GM21423 (cell line): Measurements from ENCODE around the gene FAM25A.
A peak's percentile ranks its signal among the peaks of the same experiment; 100 is the strongest.
"Not testable (repeated sequence)": the region's sequence is repeated elsewhere in the genome, so short reads cannot be mapped to it uniquely, and the experiment has no call there.

ENCODE experiments used
- ATAC-seq: cut with Tn5 transposase; IDR thresholded peaks from one replicate; pipeline ENCODE4 v1.9.1; 2021; ENCODE audit warnings: mild to moderate bottlenecking, moderate library complexity; ENCODE audit not compliant: unreplicated experiment

Gene FAM25A

GRCh38 chr10:87020056-87020455 is at the start of gene FAM25A:
Gene FAM25A, plus strand, starts transcription at chr10:87020294. Its CDS starts 31 bp downstream, at chr10:87020325.
- ATAC-seq = not testable (repeated sequence)

- ATAC-seq = no peak
Measured at GRCh38 chr10:86970982-86971231, 49.2 kb upstream of the FAM25A start.

GRCh38 chr10:86971232-86971991 is 48.7 kb upstream of the FAM25A start:
- peak; percentile 79 for ATAC-seq

- no peak for ATAC-seq
Measured at GRCh38 chr10:86972613-86973380, 47.3 kb upstream of the FAM25A start.

- ATAC-seq = no peak
Measured at GRCh38 chr10:86974484-86974883, 45.6 kb upstream of the FAM25A start.

GRCh38 chr10:86976362-86977056 is 43.6 kb upstream of the FAM25A start:
- no peak for ATAC-seq

- ATAC-seq = not testable (repeated sequence)
Measured at GRCh38 chr10:86978457-86978856, 41.6 kb upstream of the FAM25A start.

- no peak for ATAC-seq
Measured at GRCh38 chr10:86979296-86979818, 40.7 kb upstream of the FAM25A start.

- ATAC-seq = no peak
Measured at GRCh38 chr10:86979977-86980448, 40.1 kb upstream of the FAM25A start.

- ATAC-seq = not testable (repeated sequence)
Measured at GRCh38 chr10:86981020-86981419, 39.1 kb upstream of the FAM25A start.

- no peak for ATAC-seq
Measured at GRCh38 chr10:86981716-86982115, 38.4 kb upstream of the FAM25A start.

- not testable (repeated sequence) for ATAC-seq
Measured at GRCh38 chr10:86984498-86984897, 35.6 kb upstream of the FAM25A start.

- ATAC-seq = no peak
Measured at GRCh38 chr10:86988520-86988919, 31.6 kb upstream of the FAM25A start.

GRCh38 chr10:86991362-86991761 is 28.7 kb upstream of the FAM25A start:
- not testable (repeated sequence) for ATAC-seq

GRCh38 chr10:86992456-86992855 is 27.6 kb upstream of the FAM25A start:
- ATAC-seq = no peak

GRCh38 chr10:86992929-86993328 is 27.2 kb upstream of the FAM25A start:
- ATAC-seq = no peak

GRCh38 chr10:86999802-87000403 is 20.2 kb upstream of the FAM25A start:
- not testable (repeated sequence) for ATAC-seq

- no peak for ATAC-seq
Measured at GRCh38 chr10:87000491-87000890, 19.6 kb upstream of the FAM25A start.

GRCh38 chr10:87007124-87007523 is 13.0 kb upstream of the FAM25A start:
- not testable (repeated sequence) for ATAC-seq

- not testable (repeated sequence) for ATAC-seq
Measured at GRCh38 chr10:87007674-87008073, 12.4 kb upstream of the FAM25A start.

- not testable (repeated sequence) for ATAC-seq
Measured at GRCh38 chr10:87008303-87008702, 11.8 kb upstream of the FAM25A start.
